Tibial nerve (tissue), 4 donors: Measurements from ENCODE around the gene ARHGEF9.

Experiments
- EP300 ChIP-seq, 2 donors: sonication (generic); formaldehyde crosslinking; IDR thresholded peaks; one replicate each; pipeline ENCODE4 v1.6.1; 2017; ENCODE audit warnings: antibody characterized with exemption in 2 of 2, mild to moderate bottlenecking in 1 of 2
- POLR2A ChIP-seq, 2 donors: fragments of 450-650 bp; IDR thresholded peaks; one replicate each; pipeline ENCODE4 v1.6.1; 2017; ENCODE audit warnings: antibody characterized with exemption in 2 of 2, mild to moderate bottlenecking in 2 of 2, moderate library complexity in 2 of 2
- TF ChIP-seq, protein P1 (sequence below), 5 experiments: fragments of 200-600 bp in 3 of 5; fragments of 450-650 bp in 2 of 5; sonication (generic) in 3 of 5; IDR thresholded peaks; one replicate each; pipeline ENCODE4 v1.5.1; 2016 to 2019; ENCODE audit warnings: antibody characterized with exemption in 5 of 5, mild to moderate bottlenecking in 3 of 5, moderate library complexity in 2 of 5

DNA sequence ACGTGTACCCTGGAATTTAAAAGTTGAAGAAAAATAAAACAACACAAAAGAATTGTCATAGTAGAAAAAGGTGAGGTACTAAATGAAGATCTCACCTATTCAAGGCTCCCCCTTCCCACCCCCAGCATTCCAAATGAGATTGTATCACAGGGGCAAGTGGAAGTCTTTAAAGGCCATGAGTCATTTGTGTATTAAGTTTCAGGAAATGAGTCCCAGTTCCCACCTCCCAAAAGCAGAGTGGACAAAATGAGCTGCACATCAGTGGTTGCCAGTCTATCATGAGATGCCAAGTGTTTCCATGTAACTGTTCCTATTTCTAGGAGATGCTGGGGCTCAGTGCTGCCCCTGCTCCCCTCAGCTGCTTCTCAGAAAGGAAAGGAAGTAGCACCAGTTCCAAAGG is 20.1 kb downstream of the ARHGEF9 start:
- TF ChIP-seq POLR2A (IDR thresholded peaks at IDR 0.05) (no peak), EP300 (IDR thresholded peaks at IDR 0.05) (no peak)
- TF ChIP-seq, protein P1, sequence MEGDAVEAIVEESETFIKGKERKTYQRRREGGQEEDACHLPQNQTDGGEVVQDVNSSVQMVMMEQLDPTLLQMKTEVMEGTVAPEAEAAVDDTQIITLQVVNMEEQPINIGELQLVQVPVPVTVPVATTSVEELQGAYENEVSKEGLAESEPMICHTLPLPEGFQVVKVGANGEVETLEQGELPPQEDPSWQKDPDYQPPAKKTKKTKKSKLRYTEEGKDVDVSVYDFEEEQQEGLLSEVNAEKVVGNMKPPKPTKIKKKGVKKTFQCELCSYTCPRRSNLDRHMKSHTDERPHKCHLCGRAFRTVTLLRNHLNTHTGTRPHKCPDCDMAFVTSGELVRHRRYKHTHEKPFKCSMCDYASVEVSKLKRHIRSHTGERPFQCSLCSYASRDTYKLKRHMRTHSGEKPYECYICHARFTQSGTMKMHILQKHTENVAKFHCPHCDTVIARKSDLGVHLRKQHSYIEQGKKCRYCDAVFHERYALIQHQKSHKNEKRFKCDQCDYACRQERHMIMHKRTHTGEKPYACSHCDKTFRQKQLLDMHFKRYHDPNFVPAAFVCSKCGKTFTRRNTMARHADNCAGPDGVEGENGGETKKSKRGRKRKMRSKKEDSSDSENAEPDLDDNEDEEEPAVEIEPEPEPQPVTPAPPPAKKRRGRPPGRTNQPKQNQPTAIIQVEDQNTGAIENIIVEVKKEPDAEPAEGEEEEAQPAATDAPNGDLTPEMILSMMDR (IDR thresholded peaks at IDR 0.05): no peak
